HepG2 (cell line): Measurements from ENCODE around the gene TPRN. TPM values are rescaled to one million over a fixed set of nuclear protein-coding genes. Genes with fewer than 3 reads are reported as not detected.

ENCODE experiments used
- BRD4 ChIP-seq: sonication (generic); formaldehyde crosslinking; IDR thresholded peaks from 2 replicates; pipeline ENCODE4 v1.4.0; 2020; ENCODE audit warnings: missing genetic modification reagents
- CHCHD3 ChIP-seq: sonication (generic); formaldehyde crosslinking; IDR thresholded peaks from 2 replicates; pipeline ENCODE4 v1.8.0; 2022; ENCODE audit warnings: mild to moderate bottlenecking, missing genetic modification reagents, moderate library complexity
- ERF ChIP-seq: IDR thresholded peaks from 2 replicates; pipeline ENCODE4 v1.6.1; 2018; ENCODE audit warnings: missing biosample characterization, missing genetic modification reagents
- ETV6 ChIP-seq: sonication (generic); formaldehyde crosslinking; conservative IDR thresholded peaks from 2 replicates; pipeline ENCODE4 v1.4.0; 2020; ENCODE audit warnings: missing genetic modification reagents
- GABPB1 ChIP-seq: IDR thresholded peaks from 2 replicates; pipeline ENCODE4 v1.6.1; 2016; ENCODE audit warnings: mild to moderate bottlenecking, missing genetic modification reagents, moderate library complexity, missing compliant biosample characterization
- HDAC2 ChIP-seq: sonication (generic); formaldehyde crosslinking; IDR thresholded peaks from 2 replicates; pipeline ENCODE4 v1.4.0; 2020; ENCODE audit warnings: missing genetic modification reagents
- ISL2 ChIP-seq: sonication (generic); formaldehyde crosslinking; IDR thresholded peaks from 2 replicates; pipeline ENCODE4 v1.5.0; 2020; ENCODE audit warnings: missing genetic modification reagents
- MTF1 ChIP-seq: sonication (generic); formaldehyde crosslinking; IDR thresholded peaks from 2 replicates; pipeline ENCODE4 v1.5.0; 2020; ENCODE audit warnings: missing genetic modification reagents
- NCOA5 ChIP-seq: sonication (generic); formaldehyde crosslinking; IDR thresholded peaks from 2 replicates; pipeline ENCODE4 v1.4.0; 2020; ENCODE audit warnings: missing genetic modification reagents
- NR0B2 ChIP-seq: sonication (generic); formaldehyde crosslinking; IDR thresholded peaks from 2 replicates; pipeline ENCODE4 v1.4.0; 2020; ENCODE audit warnings: mild to moderate bottlenecking, missing genetic modification reagents
- REPIN1 ChIP-seq: sonication (generic); formaldehyde crosslinking; IDR thresholded peaks from 2 replicates; pipeline ENCODE4 v1.8.0; 2022; ENCODE audit warnings: missing genetic modification reagents, low read depth, mild to moderate bottlenecking, borderline replicate concordance
- SATB2 ChIP-seq: sonication (generic); formaldehyde crosslinking; IDR thresholded peaks from 2 replicates; pipeline ENCODE4 v1.5.0; 2020; ENCODE audit warnings: missing genetic modification reagents
- SKI ChIP-seq: fragments of 450-650 bp; IDR thresholded peaks from one replicate; pipeline ENCODE4 v1.6.1; 2018; ENCODE audit warnings: mild to moderate bottlenecking; ENCODE audit not compliant: partially characterized antibody
- THRA ChIP-seq: sonication (generic); formaldehyde crosslinking; IDR thresholded peaks from 2 replicates; pipeline ENCODE4 v1.4.0; 2020; ENCODE audit warnings: missing genetic modification reagents, borderline replicate concordance
- ZBTB7B ChIP-seq: sonication (generic); formaldehyde crosslinking; IDR thresholded peaks from 2 replicates; pipeline ENCODE4 v1.4.0; 2020; ENCODE audit warnings: missing genetic modification reagents
- ZNF235 ChIP-seq: sonication (generic); formaldehyde crosslinking; IDR thresholded peaks from 2 replicates; pipeline ENCODE4 v1.8.1; 2023; ENCODE audit warnings: mild to moderate bottlenecking, missing genetic modification reagents, borderline replicate concordance
- ZNF710 ChIP-seq: sonication (generic); formaldehyde crosslinking; IDR thresholded peaks from 2 replicates; pipeline ENCODE4 v1.5.0; 2020; ENCODE audit warnings: mild to moderate bottlenecking, missing genetic modification reagents, borderline replicate concordance
- ZNF772 ChIP-seq: sonication (generic); formaldehyde crosslinking; IDR thresholded peaks from 2 replicates; pipeline ENCODE4 v1.5.0; 2020; ENCODE audit warnings: mild to moderate bottlenecking, missing genetic modification reagents
- ZSCAN20 ChIP-seq: sonication (generic); formaldehyde crosslinking; IDR thresholded peaks from 2 replicates; pipeline ENCODE4 v1.4.0; 2020; ENCODE audit warnings: missing genetic modification reagents, mild to moderate bottlenecking, borderline replicate concordance
- ZSCAN21 ChIP-seq: sonication (generic); formaldehyde crosslinking; IDR thresholded peaks from 2 replicates; pipeline ENCODE4 v1.8.0; 2022; ENCODE audit warnings: mild to moderate bottlenecking, missing genetic modification reagents, moderate library complexity, borderline replicate concordance
- polyA plus RNA-seq, 8 experiments: library from polyadenylated mRNA; depleted of rRNA in 3 of 8; stranded (reverse) in 7 of 8; unstranded in 1 of 8; fragments of >200 nt; fragmentation: Illumina TruSeq in 4 of 8; extraction: Trizol in 4 of 8; gene quantifications; 2 replicates each; pipeline versions ENCODE4 v1.2.1 to v1.2.3, GENCODE V29; 2011 to 2016; ENCODE audit warnings: low read depth in 4 of 8, missing spikeins in 1 of 8, mixed read lengths in 1 of 8; ENCODE audit not compliant: insufficient read depth in 1 of 8
- total RNA-seq, 5 experiments: library from RNA; depleted of rRNA; stranded (reverse); fragments of >200 nt; fragmentation: Illumina TruSeq; extraction: Trizol; gene quantifications; 2 replicates each; pipeline ENCODE4 v1.2.3, GENCODE V29; 2016; ENCODE audit warnings: low read depth in 1 of 5
- TF ChIP-seq, protein P1 (sequence below): sonication (generic); formaldehyde crosslinking; IDR thresholded peaks from 2 replicates; pipeline ENCODE4 v1.5.0; 2020; ENCODE audit warnings: mild to moderate bottlenecking, missing genetic modification reagents, moderate library complexity
- TF ChIP-seq, protein P2 (sequence below): sonication (generic); formaldehyde crosslinking; IDR thresholded peaks from 2 replicates; pipeline ENCODE4 v1.8.0; 2022; ENCODE audit warnings: missing genetic modification reagents, mild to moderate bottlenecking, inconsistent platforms, borderline replicate concordance

TPRN gene
- total and polyA plus RNA-seq, 2 of the 13 experiments (the other 11 are each of a cell fraction or from before 2014, with no cell fraction given), result 10.1 to 19.2 TPM

DNA sequence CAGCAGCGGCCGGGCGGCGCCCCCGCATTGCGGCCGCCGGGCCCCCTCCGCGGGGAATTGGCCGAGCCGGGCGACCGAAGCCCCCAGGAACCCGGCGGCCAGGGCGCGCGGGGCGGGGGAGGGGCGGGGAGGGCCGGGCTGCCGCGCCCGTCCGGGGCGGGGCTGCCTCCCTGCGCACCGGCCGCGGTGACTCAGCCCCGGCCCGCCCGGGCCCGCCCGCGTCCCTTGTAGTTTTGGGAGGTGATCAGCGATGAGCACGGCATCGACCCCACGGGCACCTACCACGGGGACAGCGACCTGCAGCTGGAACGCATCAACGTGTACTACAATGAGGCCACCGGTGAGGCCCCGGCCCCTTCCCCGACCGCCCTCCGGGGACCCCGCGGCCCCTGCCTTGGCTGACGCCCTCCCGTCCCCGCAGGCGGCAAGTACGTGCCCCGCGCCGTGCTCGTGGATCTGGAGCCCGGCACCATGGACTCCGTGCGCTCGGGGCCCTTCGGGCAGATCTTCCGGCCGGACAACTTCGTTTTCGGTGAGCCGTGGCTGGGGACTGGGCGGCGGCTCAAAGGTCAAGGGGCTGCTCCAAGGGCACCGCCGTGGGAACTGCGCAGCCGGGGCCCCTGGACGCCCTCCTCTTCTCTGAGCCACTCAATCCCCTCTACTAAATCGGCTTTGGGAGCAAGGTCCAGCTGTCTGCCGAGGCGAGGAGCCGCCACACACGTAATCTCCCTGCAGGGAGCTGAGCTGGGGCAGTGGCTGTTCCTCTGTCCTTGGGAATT is 41.1 kb upstream of the TPRN start (continued):
- TF ChIP-seq THRA (CRISPR knock-in tag) (peak; percentile 49; the same call in 1 of the 2 replicates), ISL2 (CRISPR knock-in tag) (peak; percentile 59; the same call in 1 of the 2 replicates), ZSCAN21 (CRISPR knock-in tag) (no peak), CHCHD3 (CRISPR knock-in tag) (0 out of 2 replicates have a peak, but pooled peaks have one; percentile 46), ZSCAN20 (0 out of 2 replicates have a peak, but pooled peaks have one; percentile 61), ZNF235 (CRISPR knock-in tag) (0 out of 2 replicates have a peak, but pooled peaks have one; percentile 49), ZNF710 (CRISPR knock-in tag) (peak; percentile 14), SATB2 (CRISPR knock-in tag) (0 out of 2 replicates have a peak, but pooled peaks have one; percentile 6), MTF1 (no peak), NR0B2 (CRISPR knock-in tag) (0 out of 2 replicates have a peak, but pooled peaks have one; percentile 61), ZNF772 (peak; percentile 4; the same call in 1 of the 2 replicates), SKI (peak; percentile 62), REPIN1 (CRISPR knock-in tag) (0 out of 2 replicates have a peak, but pooled peaks have one; percentile 64), HDAC2 (peak; percentile 53; the same call in 1 of the 2 replicates), NCOA5 (CRISPR knock-in tag) (no peak), ERF (CRISPR knock-in tag) (0 out of 2 replicates have a peak, but pooled peaks have one; percentile 67), GABPB1 (CRISPR knock-in tag) (peak; percentile 72; the same call in 1 of the 2 replicates), ZBTB7B (peak; percentile 63), BRD4 (CRISPR knock-in tag) (peak; percentile 37; the same call in 1 of the 2 replicates), ETV6 (CRISPR knock-in tag) (no peak)
- TF ChIP-seq, protein P1, sequence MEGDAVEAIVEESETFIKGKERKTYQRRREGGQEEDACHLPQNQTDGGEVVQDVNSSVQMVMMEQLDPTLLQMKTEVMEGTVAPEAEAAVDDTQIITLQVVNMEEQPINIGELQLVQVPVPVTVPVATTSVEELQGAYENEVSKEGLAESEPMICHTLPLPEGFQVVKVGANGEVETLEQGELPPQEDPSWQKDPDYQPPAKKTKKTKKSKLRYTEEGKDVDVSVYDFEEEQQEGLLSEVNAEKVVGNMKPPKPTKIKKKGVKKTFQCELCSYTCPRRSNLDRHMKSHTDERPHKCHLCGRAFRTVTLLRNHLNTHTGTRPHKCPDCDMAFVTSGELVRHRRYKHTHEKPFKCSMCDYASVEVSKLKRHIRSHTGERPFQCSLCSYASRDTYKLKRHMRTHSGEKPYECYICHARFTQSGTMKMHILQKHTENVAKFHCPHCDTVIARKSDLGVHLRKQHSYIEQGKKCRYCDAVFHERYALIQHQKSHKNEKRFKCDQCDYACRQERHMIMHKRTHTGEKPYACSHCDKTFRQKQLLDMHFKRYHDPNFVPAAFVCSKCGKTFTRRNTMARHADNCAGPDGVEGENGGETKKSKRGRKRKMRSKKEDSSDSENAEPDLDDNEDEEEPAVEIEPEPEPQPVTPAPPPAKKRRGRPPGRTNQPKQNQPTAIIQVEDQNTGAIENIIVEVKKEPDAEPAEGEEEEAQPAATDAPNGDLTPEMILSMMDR (CRISPR knock-in tag), result peak; percentile 7; the same call in 1 of the 2 replicates
- TF ChIP-seq, protein P2, sequence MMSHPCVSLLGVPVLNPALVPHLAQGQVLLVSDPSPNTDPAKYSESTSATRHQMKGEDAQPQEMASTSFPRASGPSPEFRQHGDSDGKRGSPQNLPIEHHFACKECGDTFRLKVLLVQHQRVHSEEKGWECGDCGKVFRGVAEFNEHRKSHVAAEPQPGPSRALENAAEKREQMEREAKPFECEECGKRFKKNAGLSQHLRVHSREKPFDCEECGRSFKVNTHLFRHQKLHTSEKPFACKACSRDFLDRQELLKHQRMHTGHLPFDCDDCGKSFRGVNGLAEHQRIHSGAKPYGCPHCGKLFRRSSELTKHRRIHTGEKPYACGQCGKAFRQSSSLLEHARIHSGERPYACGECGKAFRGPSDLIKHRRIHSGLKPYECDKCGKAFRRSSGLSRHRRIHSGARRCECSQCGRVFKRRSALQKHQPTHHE (CRISPR knock-in tag), result 0 out of 2 replicates have a peak, but pooled peaks have one; percentile 36
